Panc1 (cell line): ENCODE data around the gene RNF213. TPM values are rescaled to one million over a fixed set of nuclear protein-coding genes. Genes with fewer than 3 reads are reported as not detected.
"Not testable (repeated sequence)": the region's sequence is repeated elsewhere in the genome, so short reads cannot be mapped to it uniquely, and the experiment has no call there.

ENCODE experiments used
- ATAC-seq: fragments of 200-7000 bp; cut with Tn5 transposase; 2 replicates; pipeline ENCODE4 v1.9.1; 2020; ENCODE audit warnings: mild to moderate bottlenecking, moderate library complexity
- BruUV-seq: library from RNA; stranded (reverse); fragments of 400-500 nt; replicated peaks from 2 replicates; lab custom pipeline; 2021; lab: Mats Ljungman, UMichigan
- CTCF ChIA-PET: fragments of 300-600 bp; sonication (Branson Sonifier 250); formaldehyde crosslinking; loops from one replicate; lab custom pipeline; 2022; ENCODE audit warnings: antibody characterized with exemption; lab: Charles Lee
- POLR2A ChIA-PET: fragments of 300-600 bp; sonication (Branson Sonifier 250); formaldehyde crosslinking; loops from one replicate; lab custom pipeline; 2022; ENCODE audit warnings: antibody characterized with exemption; lab: Charles Lee
- DNase-seq: peaks from one replicate; pipeline ENCODE4 v3.0.0-alpha.2; 2010; ENCODE audit warnings: low read depth, low spot score
- H3K27ac ChIP-seq: 2 replicates; pipeline ENCODE4 v1.5.1; 2011; ENCODE audit warnings: mild to moderate bottlenecking, low read length, inconsistent platforms
- H3K27me3 ChIP-seq: fragments of 200-500 bp; sonication (Bioruptor generic); 2 replicates; pipeline ENCODE4 v1.6.0; 2014; ENCODE audit warnings: low read length, inconsistent platforms; ENCODE audit not compliant: control insufficient read depth, insufficient read depth
- H3K36me3 ChIP-seq: fragments of 200-500 bp; sonication (Bioruptor generic); 2 replicates; pipeline ENCODE4 v1.5.1; 2014; ENCODE audit warnings: inconsistent platforms, mild to moderate bottlenecking, low read length, moderate library complexity; ENCODE audit not compliant: control insufficient read depth, insufficient read depth
- H3K4me1 ChIP-seq: 2 replicates; pipeline ENCODE4 v1.5.1; 2011; ENCODE audit warnings: inconsistent platforms, mild to moderate bottlenecking, low read length, moderate library complexity; ENCODE audit not compliant: control insufficient read depth, insufficient read depth
- H3K4me3 ChIP-seq, 2 experiments: 2 replicates each; pipeline ENCODE4 v1.5.1; 2011 to 2012; ENCODE audit warnings: low read depth in 2 of 2, low read length in 2 of 2, mild to moderate bottlenecking in 2 of 2, inconsistent platforms in 1 of 2, moderate library complexity in 1 of 2
- H3K9me3 ChIP-seq: fragments of 200-500 bp; sonication (Bioruptor generic); 2 replicates; pipeline ENCODE4 v1.5.1; 2014; ENCODE audit warnings: low read depth, mild to moderate bottlenecking, inconsistent platforms, low read length, moderate library complexity; ENCODE audit not compliant: control insufficient read depth, insufficient read depth
- POLR2AphosphoS5 ChIP-seq: IDR thresholded peaks from 2 replicates; pipeline ENCODE4 v1.6.1; 2012; ENCODE audit warnings: mild to moderate bottlenecking, low read depth, low read length, moderate library complexity
- SIN3A ChIP-seq: IDR thresholded peaks from 2 replicates; pipeline ENCODE4 v1.6.1; 2012; ENCODE audit warnings: low read depth, mild to moderate bottlenecking, low read length, moderate library complexity, borderline replicate concordance; ENCODE audit not compliant: insufficient read depth
- TCF7L2 ChIP-seq: IDR thresholded peaks from 2 replicates; pipeline ENCODE4 v1.6.1; 2011; ENCODE audit warnings: mild to moderate bottlenecking, low read depth, low read length, inconsistent platforms
- in situ Hi-C: cut with HindIII; loops from 2 replicates; pipeline ENCODE4 v1.10.0; 2016; ENCODE audit warnings: low sequenced_read_pairs, low pct_unique_long_range_greater_than_20kb
- intact Hi-C: fragments of 100-400 bp; cut with micrococcal nuclease; formaldehyde crosslinking; loops from one replicate; pipeline ENCODE4 v1.10.0; 2022; ENCODE audit not compliant: unreplicated experiment
- total RNA-seq: library from RNA; stranded (reverse); gene quantifications from one replicate; pipeline ENCODE4 v1.2.1, GENCODE V29; 2021; ENCODE audit not compliant: unreplicated experiment
- TF ChIP-seq, protein P1 (sequence below), 2 experiments: IDR thresholded peaks; 2 replicates each; pipeline ENCODE4 v1.6.1; 2011 to 2012; ENCODE audit warnings: low read depth in 2 of 2, control low read depth in 1 of 2, low read length in 1 of 2, mild to moderate bottlenecking in 1 of 2, moderate library complexity in 1 of 2; ENCODE audit not compliant: insufficient read depth in 1 of 2
- TF ChIP-seq, protein P2 (sequence below): fragments of 450-650 bp; IDR thresholded peaks from 2 replicates; pipeline ENCODE4 v1.5.1; 2017; ENCODE audit warnings: mild to moderate bottlenecking

The RNF213 gene
- total RNA-seq, 1 experiment from 2014 or later, result 230 TPM

DNA sequence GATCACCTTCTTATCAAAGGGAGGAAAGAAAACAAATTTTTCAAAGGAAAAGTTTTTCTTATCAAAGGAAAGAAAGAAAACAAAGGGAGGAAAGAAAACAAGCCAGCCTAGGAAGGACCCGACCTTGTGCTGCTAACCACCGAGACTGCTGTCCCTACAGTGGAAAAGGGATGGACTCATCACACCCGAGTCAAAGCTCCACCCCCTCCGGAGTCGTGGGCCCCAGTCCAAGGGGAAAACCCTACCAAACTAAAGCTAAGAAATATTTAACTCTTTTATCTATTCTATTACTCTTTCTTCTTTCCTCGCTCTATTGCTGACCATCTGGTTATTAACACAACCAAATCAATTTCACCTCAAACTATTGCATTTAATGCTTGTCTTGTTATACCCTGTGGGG lies 148.2 kb downstream of the RNF213 start:
- Histone ChIP-seq H3K4me3 (no peak overlapping the region), H3K36me3 (no peaks in the 10 kb centered on the region), H3K27ac (no peak overlapping the region), H3K27me3 (no peaks in the 10 kb centered on the region), H3K4me1 (peaks cover 3% of the 10 kb centered on the region), H3K9me3 (no peaks in the 10 kb centered on the region)
- DNase-seq, result no peak
- ChIA-PET CTCF (no interaction called here), POLR2A (no interaction called here)
- in situ Hi-C loops (no loop called here), intact Hi-C loops (no loop called here)
- ATAC-seq, result no peak
- BruUV-seq, result no TSS peak
- no peak for TF ChIP-seq POLR2AphosphoS5
- TF ChIP-seq, protein P1, sequence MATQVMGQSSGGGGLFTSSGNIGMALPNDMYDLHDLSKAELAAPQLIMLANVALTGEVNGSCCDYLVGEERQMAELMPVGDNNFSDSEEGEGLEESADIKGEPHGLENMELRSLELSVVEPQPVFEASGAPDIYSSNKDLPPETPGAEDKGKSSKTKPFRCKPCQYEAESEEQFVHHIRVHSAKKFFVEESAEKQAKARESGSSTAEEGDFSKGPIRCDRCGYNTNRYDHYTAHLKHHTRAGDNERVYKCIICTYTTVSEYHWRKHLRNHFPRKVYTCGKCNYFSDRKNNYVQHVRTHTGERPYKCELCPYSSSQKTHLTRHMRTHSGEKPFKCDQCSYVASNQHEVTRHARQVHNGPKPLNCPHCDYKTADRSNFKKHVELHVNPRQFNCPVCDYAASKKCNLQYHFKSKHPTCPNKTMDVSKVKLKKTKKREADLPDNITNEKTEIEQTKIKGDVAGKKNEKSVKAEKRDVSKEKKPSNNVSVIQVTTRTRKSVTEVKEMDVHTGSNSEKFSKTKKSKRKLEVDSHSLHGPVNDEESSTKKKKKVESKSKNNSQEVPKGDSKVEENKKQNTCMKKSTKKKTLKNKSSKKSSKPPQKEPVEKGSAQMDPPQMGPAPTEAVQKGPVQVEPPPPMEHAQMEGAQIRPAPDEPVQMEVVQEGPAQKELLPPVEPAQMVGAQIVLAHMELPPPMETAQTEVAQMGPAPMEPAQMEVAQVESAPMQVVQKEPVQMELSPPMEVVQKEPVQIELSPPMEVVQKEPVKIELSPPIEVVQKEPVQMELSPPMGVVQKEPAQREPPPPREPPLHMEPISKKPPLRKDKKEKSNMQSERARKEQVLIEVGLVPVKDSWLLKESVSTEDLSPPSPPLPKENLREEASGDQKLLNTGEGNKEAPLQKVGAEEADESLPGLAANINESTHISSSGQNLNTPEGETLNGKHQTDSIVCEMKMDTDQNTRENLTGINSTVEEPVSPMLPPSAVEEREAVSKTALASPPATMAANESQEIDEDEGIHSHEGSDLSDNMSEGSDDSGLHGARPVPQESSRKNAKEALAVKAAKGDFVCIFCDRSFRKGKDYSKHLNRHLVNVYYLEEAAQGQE (IDR thresholded peaks at IDR 0.05; ENCODE audit: insufficient read depth in 1 of 2, low read depth in 2 of 2, low read length in 1 of 2), result no peak
- TF ChIP-seq SIN3A, result no peak
- TF ChIP-seq, protein P2, sequence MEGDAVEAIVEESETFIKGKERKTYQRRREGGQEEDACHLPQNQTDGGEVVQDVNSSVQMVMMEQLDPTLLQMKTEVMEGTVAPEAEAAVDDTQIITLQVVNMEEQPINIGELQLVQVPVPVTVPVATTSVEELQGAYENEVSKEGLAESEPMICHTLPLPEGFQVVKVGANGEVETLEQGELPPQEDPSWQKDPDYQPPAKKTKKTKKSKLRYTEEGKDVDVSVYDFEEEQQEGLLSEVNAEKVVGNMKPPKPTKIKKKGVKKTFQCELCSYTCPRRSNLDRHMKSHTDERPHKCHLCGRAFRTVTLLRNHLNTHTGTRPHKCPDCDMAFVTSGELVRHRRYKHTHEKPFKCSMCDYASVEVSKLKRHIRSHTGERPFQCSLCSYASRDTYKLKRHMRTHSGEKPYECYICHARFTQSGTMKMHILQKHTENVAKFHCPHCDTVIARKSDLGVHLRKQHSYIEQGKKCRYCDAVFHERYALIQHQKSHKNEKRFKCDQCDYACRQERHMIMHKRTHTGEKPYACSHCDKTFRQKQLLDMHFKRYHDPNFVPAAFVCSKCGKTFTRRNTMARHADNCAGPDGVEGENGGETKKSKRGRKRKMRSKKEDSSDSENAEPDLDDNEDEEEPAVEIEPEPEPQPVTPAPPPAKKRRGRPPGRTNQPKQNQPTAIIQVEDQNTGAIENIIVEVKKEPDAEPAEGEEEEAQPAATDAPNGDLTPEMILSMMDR, result no peak
- no peak for TF ChIP-seq TCF7L2

GRCh38 chr17:80409626-80410025 lies 149.0 kb downstream of the RNF213 start:
- no TSS peak for BruUV-seq

DNA sequence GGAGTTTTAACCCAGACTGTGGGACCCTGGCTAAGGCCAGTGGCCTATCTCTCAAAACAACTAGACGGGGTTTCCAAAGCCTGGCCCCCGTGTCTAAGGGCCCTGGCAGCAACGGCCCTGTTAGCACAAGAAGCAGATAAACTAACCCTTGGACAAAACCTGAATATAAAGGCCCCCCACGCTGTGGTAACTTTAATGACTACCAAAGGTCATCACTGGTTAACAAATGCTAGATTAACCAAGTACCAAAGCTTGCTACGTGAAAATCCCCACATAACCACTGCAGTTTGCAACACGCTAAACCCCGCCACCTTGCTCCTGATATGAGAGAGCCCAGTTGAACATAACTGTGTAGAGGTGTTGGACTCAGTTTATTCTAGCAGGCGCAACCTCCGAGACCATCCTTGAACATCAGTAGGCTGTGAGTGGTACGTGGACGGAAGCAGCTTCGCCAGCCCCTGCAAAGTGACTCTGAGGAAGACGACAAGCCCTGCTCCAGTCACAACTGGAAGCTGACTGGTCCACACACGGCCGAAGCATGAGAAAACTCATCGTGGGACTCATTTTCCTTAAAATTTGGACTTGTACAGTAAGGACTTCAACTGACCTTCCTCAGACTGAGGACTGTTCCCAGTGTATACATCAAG lies 149.9 kb downstream of the RNF213 start:
- not testable (repeated sequence) for BruUV-seq

More at GRCh38 chr17:80409626-80410025, 149.0 kb downstream of the RNF213 start:
- DNase-seq (no peak), ATAC-seq (no peak)
- CTCF ChIA-PET, result no interaction called here
- Histone ChIP-seq H3K27ac (no peak overlapping the region), H3K9me3 (no peaks in the 10 kb centered on the region), H3K36me3 (no peaks in the 10 kb centered on the region; the same call in 1 of the 2 replicates), H3K4me3 (no peak overlapping the region), H3K4me1 (peaks cover 5% of the 10 kb centered on the region), H3K27me3 (no peaks in the 10 kb centered on the region)
- intact Hi-C loops (no loop called here), in situ Hi-C loops (no loop called here)
- TF ChIP-seq, protein P2, result no peak
- TF ChIP-seq POLR2AphosphoS5 (no peak), SIN3A (no peak)
- TF ChIP-seq, protein P1 (IDR thresholded peaks at IDR 0.05; ENCODE audit: insufficient read depth in 1 of 2, low read depth in 2 of 2, low read length in 1 of 2), result no peak
- POLR2A ChIA-PET, result no interaction called here

More for the DNA sequence above, 149.9 kb downstream of the RNF213 start:
- DNase-seq, intact Hi-C loops, H3K4me3 ChIP-seq, H3K36me3 ChIP-seq, H3K27ac ChIP-seq, POLR2A ChIA-PET, H3K9me3 ChIP-seq, in situ Hi-C loops, ATAC-seq, H3K27me3 ChIP-seq, H3K4me1 ChIP-seq, CTCF ChIA-PET: not testable (repeated sequence)
